ENCODE data around the gene SUPT5H. TPM values are rescaled to one million over a fixed set of nuclear protein-coding genes. Genes with fewer than 3 reads are reported as not detected.

SUPT5H gene
- total RNA-seq, 2 donors from 2014 or later = 192 to 201 TPM

DNA sequence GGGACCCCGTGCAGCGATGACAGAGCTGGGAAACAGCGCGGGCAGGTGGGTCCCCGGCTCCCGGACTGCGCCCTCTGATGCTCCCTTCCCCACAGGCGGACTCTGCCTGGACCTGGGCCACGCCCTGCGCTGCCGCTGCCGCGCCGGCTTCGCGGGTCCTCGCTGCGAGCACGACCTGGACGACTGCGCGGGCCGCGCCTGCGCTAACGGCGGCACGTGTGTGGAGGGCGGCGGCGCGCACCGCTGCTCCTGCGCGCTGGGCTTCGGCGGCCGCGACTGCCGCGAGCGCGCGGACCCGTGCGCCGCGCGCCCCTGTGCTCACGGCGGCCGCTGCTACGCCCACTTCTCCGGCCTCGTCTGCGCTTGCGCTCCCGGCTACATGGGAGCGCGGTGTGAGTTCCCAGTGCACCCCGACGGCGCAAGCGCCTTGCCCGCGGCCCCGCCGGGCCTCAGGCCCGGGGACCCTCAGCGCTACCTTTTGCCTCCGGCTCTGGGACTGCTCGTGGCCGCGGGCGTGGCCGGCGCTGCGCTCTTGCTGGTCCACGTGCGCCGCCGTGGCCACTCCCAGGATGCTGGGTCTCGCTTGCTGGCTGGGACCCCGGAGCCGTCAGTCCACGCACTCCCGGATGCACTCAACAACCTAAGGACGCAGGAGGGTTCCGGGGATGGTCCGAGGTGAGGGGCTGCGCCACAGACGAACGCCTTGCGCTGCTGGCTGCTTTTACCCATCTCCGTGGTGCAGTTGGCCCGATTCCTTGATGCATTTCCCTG is 61.7 kb downstream of the SUPT5H start:
- peak; percentile 70 to 71 for DNase-seq
- peaks cover 59% of the 10 kb centered on the region for H3K27me3 Mint-ChIP-seq (ENCODE audit: low read depth)
- H3K27ac Mint-ChIP-seq = no peak overlapping the region
- ATAC-seq (replicated peaks in 1 of 2) = peak; percentile 80 to 81
- peaks cover 0 to 8% of the 10 kb centered on the region in 2 donors for H3K36me3 Mint-ChIP-seq (ENCODE audit: insufficient read depth in 2 of 2)
- H3K4me1 Mint-ChIP-seq (ENCODE audit: low read depth) = peaks cover 25% of the 10 kb centered on the region
- H3K9me3 Mint-ChIP-seq = no peaks in the 10 kb centered on the region
- H3K4me3 Mint-ChIP-seq = peak overlapping the region; percentile 86 to 94

DNA sequence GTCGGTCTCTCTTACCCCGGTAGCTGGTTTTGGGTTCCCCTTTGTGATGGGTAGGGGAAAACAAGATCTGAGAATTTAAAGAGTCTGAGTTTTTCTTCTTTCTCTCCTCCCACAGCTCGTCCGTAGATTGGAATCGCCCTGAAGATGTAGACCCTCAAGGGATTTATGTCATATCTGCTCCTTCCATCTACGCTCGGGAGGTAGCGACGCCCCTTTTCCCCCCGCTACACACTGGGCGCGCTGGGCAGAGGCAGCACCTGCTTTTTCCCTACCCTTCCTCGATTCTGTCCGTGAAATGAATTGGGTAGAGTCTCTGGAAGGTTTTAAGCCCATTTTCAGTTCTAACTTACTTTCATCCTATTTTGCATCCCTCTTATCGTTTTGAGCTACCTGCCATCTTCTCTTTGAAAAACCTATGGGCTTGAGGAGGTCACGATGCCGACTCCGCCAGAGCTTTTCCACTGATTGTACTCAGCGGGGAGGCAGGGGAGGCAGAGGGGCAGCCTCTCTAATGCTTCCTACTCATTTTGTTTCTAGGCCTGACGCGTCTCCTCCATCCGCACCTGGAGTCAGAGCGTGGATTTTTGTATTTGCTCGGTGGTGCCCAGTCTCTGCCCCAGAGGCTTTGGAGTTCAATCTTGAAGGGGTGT is 62.5 kb downstream of the SUPT5H start:
- peak overlapping the region; percentile 86 to 94 for H3K4me3 Mint-ChIP-seq
- peaks cover 59% of the 10 kb centered on the region for H3K27me3 Mint-ChIP-seq (ENCODE audit: low read depth)
- DNase-seq = no peak
- peaks cover 25% of the 10 kb centered on the region for H3K4me1 Mint-ChIP-seq (ENCODE audit: low read depth)
- ATAC-seq (replicated peaks in 1 of 2) = no peak
- H3K36me3 Mint-ChIP-seq (ENCODE audit: insufficient read depth in 2 of 2) = peaks cover 0 to 8% of the 10 kb centered on the region in 2 donors
- H3K9me3 Mint-ChIP-seq = no peaks in the 10 kb centered on the region
- H3K27ac Mint-ChIP-seq = no peak overlapping the region

DNA sequence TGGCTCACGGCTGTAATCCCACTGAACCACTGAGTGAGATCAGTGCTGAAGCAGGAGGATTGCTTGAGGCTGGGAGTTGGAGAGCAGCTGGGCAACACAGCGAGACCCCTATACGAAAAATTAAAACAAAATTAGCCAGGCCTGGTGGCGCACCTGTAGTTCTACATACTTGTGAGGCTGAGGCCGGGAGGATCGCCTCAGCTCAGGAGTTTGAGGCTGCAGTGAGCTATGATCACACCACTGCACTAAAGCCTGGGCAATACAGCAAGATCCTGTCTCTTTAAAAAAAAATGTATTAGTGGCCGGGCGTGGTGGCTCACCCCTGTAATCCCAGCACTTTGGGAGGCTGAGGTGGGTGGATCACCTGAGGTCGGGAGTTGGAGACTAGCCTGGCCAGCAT is 63.2 kb downstream of the SUPT5H start:
- H3K9me3 Mint-ChIP-seq = no peaks in the 10 kb centered on the region
- peaks cover 17% of the 10 kb centered on the region for H3K4me1 Mint-ChIP-seq (ENCODE audit: low read depth)
- H3K4me3 Mint-ChIP-seq = peak overlapping the region in 1 of 2 donors; percentile 94
- peaks cover 0 to 8% of the 10 kb centered on the region in 2 donors for H3K36me3 Mint-ChIP-seq (ENCODE audit: insufficient read depth in 2 of 2)
- DNase-seq (no peak), ATAC-seq (replicated peaks in 1 of 2) (no peak)
- H3K27me3 Mint-ChIP-seq (ENCODE audit: low read depth) = peaks cover 53% of the 10 kb centered on the region
- no peak overlapping the region for H3K27ac Mint-ChIP-seq

DNA sequence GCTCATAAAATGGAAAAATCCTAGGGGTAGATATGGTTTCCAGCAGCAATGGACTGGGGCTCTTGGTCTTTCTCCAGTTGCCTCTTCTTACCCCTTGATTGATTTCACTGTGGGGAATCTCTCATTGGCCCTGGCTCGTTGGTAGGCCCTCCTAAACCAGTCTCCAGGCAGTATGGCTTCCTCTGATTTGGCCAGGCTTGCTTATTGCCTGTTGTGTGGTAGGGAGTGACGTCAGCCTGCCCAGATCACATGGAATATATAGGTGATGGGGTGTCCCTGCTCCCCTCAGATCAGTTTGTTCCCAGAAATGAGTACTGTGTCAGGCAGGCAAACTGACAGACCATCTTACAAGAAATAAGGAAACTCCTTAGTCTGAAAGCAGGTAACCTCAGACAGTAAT is 63.9 kb downstream of the SUPT5H start:
- Mint-ChIP-seq H3K9me3 (no peaks in the 10 kb centered on the region), H3K27ac (no peak overlapping the region), H3K27me3 (ENCODE audit: low read depth) (peaks cover 53% of the 10 kb centered on the region), H3K36me3 (ENCODE audit: insufficient read depth in 2 of 2) (peaks cover 0 to 8% of the 10 kb centered on the region in 2 donors), H3K4me1 (ENCODE audit: low read depth) (peaks cover 17% of the 10 kb centered on the region), H3K4me3 (no peak overlapping the region)
- DNase-seq (no peak), ATAC-seq (replicated peaks in 1 of 2) (no peak)

DNA sequence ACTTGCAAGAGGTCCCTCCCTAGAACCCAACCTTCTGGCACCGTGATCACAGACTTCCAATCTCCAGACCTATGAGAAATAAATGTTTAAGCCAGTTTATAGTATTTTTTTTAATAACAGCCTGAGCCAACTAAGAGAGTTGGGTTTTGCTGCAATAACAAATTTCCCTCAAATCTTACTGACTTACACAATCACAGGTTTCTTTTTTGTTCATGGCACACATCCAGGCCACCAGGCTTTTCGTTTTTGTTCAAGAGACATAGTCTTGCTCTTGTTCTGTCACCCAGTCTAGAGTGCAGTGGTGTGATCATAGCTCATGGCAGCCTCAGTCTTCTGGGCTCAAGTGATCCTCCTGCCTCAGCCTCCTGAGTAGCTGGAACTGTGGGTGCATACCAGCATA is 67.6 kb downstream of the SUPT5H start:
- DNase-seq (no peak), ATAC-seq (replicated peaks in 1 of 2) (no peak)
- Mint-ChIP-seq H3K4me1 (ENCODE audit: low read depth) (peaks cover 18% of the 10 kb centered on the region), H3K4me3 (no peak overlapping the region), H3K27ac (peak overlapping the region; percentile 55), H3K36me3 (ENCODE audit: insufficient read depth in 2 of 2) (peaks cover 2 to 3% of the 10 kb centered on the region in 2 donors), H3K9me3 (no peaks in the 10 kb centered on the region), H3K27me3 (ENCODE audit: low read depth) (peaks cover 55% of the 10 kb centered on the region)

DNA sequence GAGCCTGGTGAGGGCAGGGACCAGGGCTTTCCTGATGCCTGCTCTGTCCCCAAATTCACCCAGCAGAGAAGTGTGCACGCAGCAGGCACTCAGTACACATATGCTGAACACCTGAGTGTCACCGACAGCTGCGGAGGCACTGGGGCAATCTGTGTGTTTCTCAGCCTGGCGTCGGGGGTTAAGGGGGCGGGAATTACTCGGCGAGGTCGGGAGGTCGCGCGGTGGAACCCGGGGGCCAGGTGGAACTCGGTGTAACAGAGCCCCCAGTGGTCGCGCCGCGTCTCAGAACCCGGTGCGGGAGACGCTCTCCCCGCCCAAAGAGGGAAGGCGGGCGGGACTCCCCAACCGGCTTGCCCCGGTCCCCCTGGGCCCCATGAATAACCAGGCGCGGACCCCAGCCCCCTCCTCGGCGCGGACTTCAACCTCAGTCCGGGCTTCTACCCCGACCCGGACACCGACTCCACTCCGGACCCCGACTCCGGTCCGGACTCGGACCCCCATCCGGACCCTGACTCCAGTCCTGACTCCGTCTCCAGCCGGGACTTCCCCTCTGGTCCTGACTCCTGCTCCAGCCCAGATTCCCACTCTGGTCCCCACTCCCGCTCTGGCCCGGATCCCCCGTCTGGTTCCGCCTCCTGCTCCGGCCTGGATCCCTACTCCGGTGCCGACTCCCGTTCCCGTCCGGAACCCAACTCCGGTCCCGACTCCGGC is 69.6 kb downstream of the SUPT5H start, which contains the start of gene SELENOV:
TSS of gene SELENOV (plus strand) at position 300 of the 711 bp plus-strand sequence. CDS start at position 374, 74 bp downstream.
- H3K36me3 Mint-ChIP-seq (ENCODE audit: insufficient read depth in 2 of 2) = peaks cover 2 to 3% of the 10 kb centered on the region in 2 donors
- H3K27me3 Mint-ChIP-seq (ENCODE audit: low read depth) = peaks cover 46% of the 10 kb centered on the region
- peaks cover 14% of the 10 kb centered on the region for H3K4me1 Mint-ChIP-seq (ENCODE audit: low read depth)
- DNase-seq (peak; percentile 29 to 32), ATAC-seq (replicated peaks in 1 of 2) (peak; percentile 58 to 60)
- no peak within 1 kb of the TSS for H3K27ac Mint-ChIP-seq
- H3K4me3 Mint-ChIP-seq = peak within 1 kb of the TSS; percentile 74 to 82
- no peaks in the 10 kb centered on the region for H3K9me3 Mint-ChIP-seq

DNA sequence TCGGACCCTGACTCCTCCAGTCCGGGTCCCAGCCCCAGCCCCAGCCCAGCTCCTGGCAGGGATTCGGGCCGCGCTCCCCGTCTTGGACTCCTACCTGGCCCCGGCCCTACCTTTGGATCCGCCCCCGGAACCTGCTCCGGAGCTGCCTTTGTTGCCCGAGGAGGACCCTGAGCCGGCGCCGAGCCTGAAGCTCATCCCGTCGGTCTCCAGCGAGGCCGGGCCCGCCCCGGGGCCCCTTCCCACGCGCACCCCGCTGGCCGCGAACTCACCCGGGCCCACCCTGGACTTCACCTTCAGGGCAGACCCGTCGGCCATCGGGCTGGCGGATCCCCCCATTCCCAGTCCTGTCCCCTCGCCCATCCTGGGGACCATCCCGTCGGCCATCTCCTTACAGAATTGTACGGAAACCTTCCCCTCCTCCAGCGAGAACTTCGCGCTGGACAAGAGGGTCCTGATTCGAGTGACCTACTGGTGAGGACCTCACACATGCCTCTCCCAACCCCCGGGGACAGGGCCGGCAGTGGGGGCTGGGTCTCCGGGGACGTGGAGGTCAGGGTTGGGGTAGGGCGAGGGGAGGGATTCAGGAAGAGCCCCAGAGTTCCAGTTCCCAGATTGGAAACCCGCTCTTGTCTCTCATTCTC is 70.3 kb downstream of the SUPT5H start:
- peak in 1 of 2 donors; percentile 43 for ATAC-seq (replicated peaks in 1 of 2)
- peak overlapping the region; percentile 66 to 82 for H3K4me3 Mint-ChIP-seq
- H3K9me3 Mint-ChIP-seq = no peaks in the 10 kb centered on the region
- H3K4me1 Mint-ChIP-seq (ENCODE audit: low read depth) = peaks cover 14% of the 10 kb centered on the region
- H3K27me3 Mint-ChIP-seq (ENCODE audit: low read depth) = peaks cover 46% of the 10 kb centered on the region
- peak in 1 of 2 donors; percentile 29 for DNase-seq
- H3K27ac Mint-ChIP-seq = no peak overlapping the region
- peaks cover 0 to 3% of the 10 kb centered on the region in 2 donors for H3K36me3 Mint-ChIP-seq (ENCODE audit: insufficient read depth in 2 of 2)

DNA sequence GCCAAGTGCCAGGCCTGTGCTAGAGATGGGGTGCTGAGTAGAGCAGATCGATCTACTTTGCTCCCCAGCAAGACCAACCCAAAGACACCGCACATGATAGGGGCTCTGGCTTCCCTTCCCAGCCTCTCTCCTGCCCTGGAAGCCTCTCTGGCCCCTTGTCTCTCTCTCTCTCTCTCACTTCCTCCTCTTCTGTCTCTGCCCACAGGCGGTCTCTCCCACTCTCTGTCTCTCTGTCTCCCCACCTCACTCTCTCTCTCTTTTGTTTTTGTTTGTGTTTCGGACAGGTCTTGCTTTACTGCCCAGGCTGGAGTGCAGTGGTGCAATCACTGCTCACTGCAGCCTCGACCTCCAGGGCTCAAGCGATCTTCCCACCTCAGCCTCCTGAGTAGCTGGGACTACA is 70.9 kb downstream of the SUPT5H start:
- Mint-ChIP-seq H3K27me3 (ENCODE audit: low read depth) (peaks cover 46% of the 10 kb centered on the region), H3K9me3 (no peaks in the 10 kb centered on the region), H3K4me3 (peak overlapping the region; percentile 35 to 82), H3K36me3 (ENCODE audit: insufficient read depth in 2 of 2) (peaks cover 0 to 3% of the 10 kb centered on the region in 2 donors), H3K27ac (no peak overlapping the region), H3K4me1 (ENCODE audit: low read depth) (peaks cover 14% of the 10 kb centered on the region)
- no peak for ATAC-seq (replicated peaks in 1 of 2)
- no peak for DNase-seq

DNA sequence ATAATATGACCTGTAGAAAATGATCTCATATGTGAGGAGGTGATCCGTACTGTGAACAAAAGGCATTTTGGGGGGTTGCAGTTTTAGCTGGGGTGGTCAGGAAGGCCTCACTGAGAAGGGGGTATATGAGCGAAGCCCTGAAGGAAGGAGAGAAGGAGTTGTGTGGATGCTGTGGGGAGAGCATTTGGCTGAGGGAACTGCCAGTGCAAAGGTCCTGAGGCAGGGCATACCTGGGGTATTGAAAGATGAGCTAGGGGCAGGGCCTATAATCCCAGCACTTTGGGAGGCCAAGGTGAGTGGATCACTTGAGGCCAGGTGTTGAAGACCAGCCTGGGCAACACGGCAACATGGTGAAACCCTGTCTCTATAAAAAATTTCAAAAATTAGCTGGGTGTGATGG is 72.0 kb downstream of the SUPT5H start:
- no peak for DNase-seq
- Mint-ChIP-seq H3K36me3 (ENCODE audit: insufficient read depth in 2 of 2) (peaks cover 0 to 3% of the 10 kb centered on the region in 2 donors), H3K27me3 (ENCODE audit: low read depth) (peaks cover 46% of the 10 kb centered on the region), H3K9me3 (no peaks in the 10 kb centered on the region), H3K27ac (no peak overlapping the region), H3K4me3 (no peak overlapping the region), H3K4me1 (ENCODE audit: low read depth) (peaks cover 14% of the 10 kb centered on the region)
- ATAC-seq (replicated peaks in 1 of 2) = no peak

DNA sequence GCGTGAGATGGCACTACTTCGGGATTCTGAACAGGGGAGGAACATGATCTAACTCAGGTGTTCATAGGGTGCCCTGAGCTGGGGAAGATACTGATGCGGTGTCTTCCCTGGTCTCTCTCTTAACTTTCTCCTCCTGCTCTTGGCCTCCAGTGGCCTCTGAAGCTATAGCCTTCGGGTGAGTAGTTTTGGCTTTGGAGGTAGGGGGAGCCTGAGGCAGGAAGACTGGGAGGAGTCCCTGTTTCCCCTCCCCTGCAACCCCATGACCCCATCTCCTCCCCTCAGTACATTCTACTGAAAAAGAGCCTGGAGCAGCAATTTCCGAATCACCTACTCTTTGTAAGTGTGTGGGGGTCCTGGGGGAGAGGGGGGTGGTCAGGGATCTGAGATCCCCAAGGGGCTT is 73.1 kb downstream of the SUPT5H start:
- peaks cover 0 to 3% of the 10 kb centered on the region in 2 donors for H3K36me3 Mint-ChIP-seq (ENCODE audit: insufficient read depth in 2 of 2)
- no peak for DNase-seq
- no peak for ATAC-seq (replicated peaks in 1 of 2)
- peaks cover 14% of the 10 kb centered on the region for H3K4me1 Mint-ChIP-seq (ENCODE audit: low read depth)
- no peak overlapping the region for H3K27ac Mint-ChIP-seq
- H3K27me3 Mint-ChIP-seq (ENCODE audit: low read depth) = peaks cover 46% of the 10 kb centered on the region
- H3K9me3 Mint-ChIP-seq = no peaks in the 10 kb centered on the region
- H3K4me3 Mint-ChIP-seq = no peak overlapping the region

DNA sequence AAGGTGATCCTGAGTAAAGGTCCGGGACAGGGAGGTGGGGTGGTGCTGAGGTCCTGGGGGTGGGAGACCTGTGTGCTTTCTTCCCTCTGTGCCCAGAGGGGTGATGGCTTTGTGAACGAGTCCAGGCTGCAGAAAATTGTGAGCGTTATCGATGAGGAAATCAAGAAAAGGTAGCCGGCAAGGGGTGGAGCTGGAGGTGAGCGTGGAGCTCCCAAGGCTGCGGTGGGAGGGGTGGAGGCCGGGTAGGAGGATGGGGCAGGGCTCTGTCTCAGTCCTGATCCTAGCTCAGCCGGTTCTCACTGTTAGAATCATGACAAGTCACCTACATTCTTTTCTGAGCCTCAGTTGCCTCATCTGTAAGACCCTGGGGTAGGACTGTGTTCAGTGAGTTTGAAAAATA is 73.6 kb downstream of the SUPT5H start:
- DNase-seq (no peak), ATAC-seq (replicated peaks in 1 of 2) (no peak)
- Mint-ChIP-seq H3K4me3 (no peak overlapping the region), H3K4me1 (ENCODE audit: low read depth) (peaks cover 14% of the 10 kb centered on the region), H3K27ac (no peak overlapping the region), H3K27me3 (ENCODE audit: low read depth) (peaks cover 41% of the 10 kb centered on the region), H3K9me3 (no peaks in the 10 kb centered on the region), H3K36me3 (ENCODE audit: insufficient read depth in 2 of 2) (peaks cover 0 to 3% of the 10 kb centered on the region in 2 donors)

DNA sequence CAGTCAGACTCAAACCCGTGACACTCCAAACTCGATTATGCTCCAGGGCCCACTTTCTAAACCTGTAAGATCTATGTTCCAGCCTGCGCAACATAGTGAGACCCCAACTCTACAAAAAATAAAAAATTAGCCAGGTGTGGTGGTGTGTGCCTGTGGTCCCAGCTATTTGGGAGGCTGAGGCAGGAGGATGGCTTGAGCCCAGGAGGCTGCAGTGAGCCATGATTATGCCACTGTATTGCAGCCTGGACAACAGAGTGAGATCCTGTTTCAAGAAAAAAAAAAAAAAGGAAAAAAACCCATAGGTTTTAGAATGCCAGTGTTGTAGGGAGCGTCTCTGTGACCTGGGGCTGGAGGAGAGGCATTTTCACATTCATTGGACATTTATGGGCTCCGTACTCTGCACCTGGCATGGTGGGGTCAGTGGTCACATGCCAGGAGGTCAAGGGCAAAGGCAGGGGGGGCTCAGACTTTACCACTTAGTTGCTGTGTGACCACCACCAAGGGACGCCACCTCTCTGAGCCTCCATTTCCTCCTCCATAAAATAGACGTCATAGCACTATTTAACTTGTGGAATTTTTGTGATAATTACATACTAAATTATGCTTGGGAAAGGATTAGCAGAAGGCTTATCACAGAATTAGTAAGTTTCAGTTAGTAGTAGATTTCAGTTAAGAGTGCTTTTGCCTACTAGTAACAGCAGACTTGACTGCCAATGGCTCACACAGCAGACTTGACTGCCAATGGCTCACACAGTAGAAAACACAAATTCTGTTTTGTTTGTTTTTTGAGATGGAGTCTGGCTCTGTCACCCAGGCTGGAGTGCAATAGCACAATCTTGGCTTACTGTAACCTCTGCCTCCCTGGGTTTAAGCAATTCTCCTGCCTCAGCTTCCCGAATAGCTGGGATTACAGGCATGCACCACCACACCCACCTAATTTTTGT is 75.4 kb downstream of the SUPT5H start:
- peaks cover 11% of the 10 kb centered on the region for H3K4me1 Mint-ChIP-seq (ENCODE audit: low read depth)
- H3K9me3 Mint-ChIP-seq = no peaks in the 10 kb centered on the region
- H3K27ac Mint-ChIP-seq = no peak overlapping the region
- H3K4me3 Mint-ChIP-seq = no peak overlapping the region
- H3K36me3 Mint-ChIP-seq (ENCODE audit: insufficient read depth in 2 of 2) = peaks cover 1 to 3% of the 10 kb centered on the region in 2 donors
- no peak for DNase-seq
- no peak for ATAC-seq (replicated peaks in 1 of 2)
- peaks cover 24% of the 10 kb centered on the region for H3K27me3 Mint-ChIP-seq (ENCODE audit: low read depth)
